ENCODE results near the gene MTMR1.

Gene MTMR1

GRCh38 chrX:150813922-150814321 lies 120.7 kb downstream of the MTMR1 start:
- Histone ChIP-seq H3K36me3 (ENCODE audit: control insufficient read depth, insufficient read depth, low read length) (no peaks in the 10 kb centered on the region), H3K4me2 (ENCODE audit: low read length) (no peak overlapping the region), H3K9ac (no peak overlapping the region), H3K27ac (no peak overlapping the region), H3K9me3 (ENCODE audit: control insufficient read depth, low read length) (no peaks in the 10 kb centered on the region), H3K79me2 (no peaks in the 10 kb centered on the region), H3K27me3 (ENCODE audit: control insufficient read depth, insufficient read depth, low read length) (no peaks in the 10 kb centered on the region), H3K4me3 (ENCODE audit: low read depth, low read length) (no peak overlapping the region), H3K4me1 (no peaks in the 10 kb centered on the region), H2AFZ (no peak overlapping the region)
- TF ChIP-seq CTCF (IDR thresholded peaks at IDR 0.05), result no peak
